GOT3 (cell line): ENCODE data around the gene CCDC150.
"Not testable (repeated sequence)": the region's sequence is repeated elsewhere in the genome, so short reads cannot be mapped to it uniquely, and the experiment has no call there.

ENCODE experiments used
- DNase-seq: peaks from one replicate; lab custom pipeline; 2025; ENCODE audit warnings: mixed read lengths; lab: John Stamatoyannopoulos, UW

Gene CCDC150

GRCh38 chr2:196635156-196635555 is 4.4 kb upstream of the CCDC150 start:
- DNase-seq, result no peak

- no peak for DNase-seq
Observed at GRCh38 chr2:196638765-196639164, 750 bp upstream of the CCDC150 start.

- no peak for DNase-seq
Observed at GRCh38 chr2:196640031-196640548, 575 bp downstream of the CCDC150 start.

- DNase-seq, result no peak
Observed at GRCh38 chr2:196649202-196649601, 9.7 kb downstream of the CCDC150 start.

GRCh38 chr2:196651387-196652094 is 12.0 kb downstream of the CCDC150 start:
- no peak for DNase-seq

GRCh38 chr2:196652869-196653268 is 13.4 kb downstream of the CCDC150 start:
- DNase-seq, result no peak

- no peak for DNase-seq
Observed at GRCh38 chr2:196653843-196654242, 14.3 kb downstream of the CCDC150 start.

- no peak for DNase-seq
Observed at GRCh38 chr2:196655761-196656160, 16.2 kb downstream of the CCDC150 start.

GRCh38 chr2:196657333-196657732 is 17.8 kb downstream of the CCDC150 start:
- no peak for DNase-seq

- no peak for DNase-seq
Observed at GRCh38 chr2:196659844-196660243, 20.3 kb downstream of the CCDC150 start.

GRCh38 chr2:196660244-196660643 is 20.7 kb downstream of the CCDC150 start:
- DNase-seq, result no peak

GRCh38 chr2:196670342-196670741 is 30.8 kb downstream of the CCDC150 start:
- DNase-seq, result no peak

GRCh38 chr2:196675963-196676362 is 36.4 kb downstream of the CCDC150 start:
- no peak for DNase-seq

GRCh38 chr2:196677404-196677803 is 37.9 kb downstream of the CCDC150 start:
- no peak for DNase-seq

GRCh38 chr2:196679368-196679767 is 39.9 kb downstream of the CCDC150 start:
- no peak for DNase-seq

GRCh38 chr2:196681510-196681909 is 42.0 kb downstream of the CCDC150 start:
- no peak for DNase-seq

- DNase-seq, result no peak
Observed at GRCh38 chr2:196685792-196686191, 46.3 kb downstream of the CCDC150 start.

GRCh38 chr2:196686737-196687136 is 47.2 kb downstream of the CCDC150 start:
- not testable (repeated sequence) for DNase-seq

- DNase-seq, result no peak
Observed at GRCh38 chr2:196696423-196697079, 57.0 kb downstream of the CCDC150 start.

GRCh38 chr2:196697825-196698224 is 58.3 kb downstream of the CCDC150 start:
- no peak for DNase-seq

- DNase-seq, result no peak
Observed at GRCh38 chr2:196702641-196703040, 63.1 kb downstream of the CCDC150 start.

GRCh38 chr2:196703695-196704094 is 64.2 kb downstream of the CCDC150 start:
- DNase-seq, result no peak

- not testable (repeated sequence) for DNase-seq
Observed at GRCh38 chr2:196710056-196710455, 70.5 kb downstream of the CCDC150 start.
